Neural crest cell (in vitro differentiated cells): Measurements from ENCODE around the gene ADGRE1. TPM values are rescaled to one million over a fixed set of nuclear protein-coding genes. Genes with fewer than 3 reads are reported as not detected.

Experiments used
- DNase-seq: peaks from one replicate; pipeline ENCODE4 v3.0.0; 2021; ENCODE audit warnings: low read depth, mixed read lengths, low spot score
- H3K27ac Mint-ChIP-seq: one replicate; pipeline ENCODE4 v1.8.0; 2021; ENCODE audit warnings: mild to moderate bottlenecking, mixed read lengths; ENCODE audit not compliant: unreplicated experiment
- H3K27me3 Mint-ChIP-seq: 2 replicates; pipeline ENCODE4 v1.8.0; 2021; ENCODE audit warnings: low read depth, mild to moderate bottlenecking, mixed read lengths
- H3K36me3 Mint-ChIP-seq: 2 replicates; pipeline ENCODE4 v1.8.0; 2021; ENCODE audit warnings: low read depth, mild to moderate bottlenecking, mixed read lengths
- H3K4me1 Mint-ChIP-seq: 2 replicates; pipeline ENCODE4 v1.8.0; 2021; ENCODE audit warnings: mixed read lengths
- H3K4me3 Mint-ChIP-seq: one replicate; pipeline ENCODE4 v1.8.0; 2021; ENCODE audit warnings: mild to moderate bottlenecking, mixed read lengths
- H3K9me3 Mint-ChIP-seq: 2 replicates; pipeline ENCODE4 v1.8.0; 2021; ENCODE audit warnings: mixed read lengths
- total RNA-seq: library from RNA; stranded (reverse); gene quantifications from 2 replicates; pipeline ENCODE4 v1.2.1, GENCODE V29; 2021
- TF ChIP-seq, protein P1 (sequence below): fragments of 200-600 bp; sonication (generic); conservative IDR thresholded peaks from 2 replicates; pipeline ENCODE4 v1.5.0; 2021; ENCODE audit warnings: antibody characterized with exemption, mild to moderate bottlenecking

Gene ADGRE1
- total RNA-seq, 1 donor from 2014 or later, result not detected

GRCh38 chr19:6877766-6878165 lies 9.6 kb upstream of the ADGRE1 start:
- TF ChIP-seq, protein P1, sequence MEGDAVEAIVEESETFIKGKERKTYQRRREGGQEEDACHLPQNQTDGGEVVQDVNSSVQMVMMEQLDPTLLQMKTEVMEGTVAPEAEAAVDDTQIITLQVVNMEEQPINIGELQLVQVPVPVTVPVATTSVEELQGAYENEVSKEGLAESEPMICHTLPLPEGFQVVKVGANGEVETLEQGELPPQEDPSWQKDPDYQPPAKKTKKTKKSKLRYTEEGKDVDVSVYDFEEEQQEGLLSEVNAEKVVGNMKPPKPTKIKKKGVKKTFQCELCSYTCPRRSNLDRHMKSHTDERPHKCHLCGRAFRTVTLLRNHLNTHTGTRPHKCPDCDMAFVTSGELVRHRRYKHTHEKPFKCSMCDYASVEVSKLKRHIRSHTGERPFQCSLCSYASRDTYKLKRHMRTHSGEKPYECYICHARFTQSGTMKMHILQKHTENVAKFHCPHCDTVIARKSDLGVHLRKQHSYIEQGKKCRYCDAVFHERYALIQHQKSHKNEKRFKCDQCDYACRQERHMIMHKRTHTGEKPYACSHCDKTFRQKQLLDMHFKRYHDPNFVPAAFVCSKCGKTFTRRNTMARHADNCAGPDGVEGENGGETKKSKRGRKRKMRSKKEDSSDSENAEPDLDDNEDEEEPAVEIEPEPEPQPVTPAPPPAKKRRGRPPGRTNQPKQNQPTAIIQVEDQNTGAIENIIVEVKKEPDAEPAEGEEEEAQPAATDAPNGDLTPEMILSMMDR, result no peak
- Mint-ChIP-seq H3K9me3 (no peaks in the 10 kb centered on the region), H3K27me3 (peaks cover 80% of the 10 kb centered on the region), H3K4me1 (no peaks in the 10 kb centered on the region), H3K27ac (no peak overlapping the region), H3K4me3 (no peak overlapping the region), H3K36me3 (no peaks in the 10 kb centered on the region)
- DNase-seq, result no peak

- no peaks in the 10 kb centered on the region for H3K4me1 Mint-ChIP-seq
- no peaks in the 10 kb centered on the region for H3K36me3 Mint-ChIP-seq
- no peak overlapping the region for H3K4me3 Mint-ChIP-seq
- no peak overlapping the region for H3K27ac Mint-ChIP-seq
- no peak for DNase-seq
- peaks cover 10% of the 10 kb centered on the region for H3K9me3 Mint-ChIP-seq
- TF ChIP-seq, protein P1, result no peak
- peaks cover 58% of the 10 kb centered on the region for H3K27me3 Mint-ChIP-seq
Measured at GRCh38 chr19:6886277-6886897, 992 bp upstream of the ADGRE1 start.

- Mint-ChIP-seq H3K4me3 (no peak overlapping the region), H3K4me1 (no peaks in the 10 kb centered on the region), H3K9me3 (peaks cover 13% of the 10 kb centered on the region), H3K36me3 (no peaks in the 10 kb centered on the region), H3K27ac (no peak overlapping the region), H3K27me3 (peaks cover 62% of the 10 kb centered on the region)
- TF ChIP-seq, protein P1, result no peak
- no peak for DNase-seq
Measured at GRCh38 chr19:6888967-6889366, 1.6 kb downstream of the ADGRE1 start.

DNA sequence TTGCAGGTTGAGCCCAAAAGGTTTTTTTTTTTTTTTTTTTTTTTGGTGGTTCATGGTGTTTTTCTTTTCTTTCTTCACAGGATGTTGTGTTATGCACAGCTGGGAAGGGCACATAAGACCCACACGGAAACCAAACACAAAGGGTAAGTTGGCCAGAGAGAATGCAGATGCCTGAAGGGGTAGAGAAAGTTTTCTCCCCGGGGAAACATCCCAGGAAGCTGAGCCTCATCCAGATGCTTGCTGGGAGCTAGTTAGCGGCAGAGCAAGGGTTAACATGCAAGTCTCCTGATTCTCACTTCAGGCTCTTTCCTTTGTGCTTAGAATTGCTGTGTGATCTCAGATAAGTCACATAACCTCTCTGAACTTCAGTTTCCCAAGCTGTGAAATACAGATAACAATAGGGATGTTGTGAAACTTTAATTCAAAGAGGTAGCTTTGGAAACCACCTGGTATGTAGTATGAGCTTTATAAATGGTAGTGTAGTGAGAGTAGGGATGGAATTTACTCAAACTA lies 3.1 kb downstream of the ADGRE1 start:
- Mint-ChIP-seq H3K27ac (no peak overlapping the region), H3K4me3 (no peak overlapping the region), H3K27me3 (peaks cover 61% of the 10 kb centered on the region), H3K36me3 (no peaks in the 10 kb centered on the region), H3K4me1 (no peaks in the 10 kb centered on the region), H3K9me3 (peaks cover 22% of the 10 kb centered on the region)
- DNase-seq, result no peak
- TF ChIP-seq, protein P1, result no peak

GRCh38 chr19:6890938-6891337 lies 3.6 kb downstream of the ADGRE1 start:
- DNase-seq, result no peak
- Mint-ChIP-seq H3K27ac (no peak overlapping the region), H3K4me3 (no peak overlapping the region), H3K27me3 (peaks cover 65% of the 10 kb centered on the region), H3K9me3 (peaks cover 25% of the 10 kb centered on the region), H3K4me1 (no peaks in the 10 kb centered on the region), H3K36me3 (no peaks in the 10 kb centered on the region)
- TF ChIP-seq, protein P1, result no peak
